GM12878 (cell line): ENCODE results near the gene PSENEN. TPM values are rescaled to one million over a fixed set of nuclear protein-coding genes. Genes with fewer than 3 reads are reported as not detected.

Source experiments
- BCL11A ChIP-seq: IDR thresholded peaks from 2 replicates; pipeline ENCODE4 v1.6.1; 2011; ENCODE audit warnings: low read depth, low read length
- BCL3 ChIP-seq: IDR thresholded peaks from 2 replicates; pipeline ENCODE4 v1.6.1; 2011; ENCODE audit warnings: borderline replicate concordance, low read depth, mild to moderate bottlenecking, moderate library complexity, low read length; ENCODE audit not compliant: insufficient read depth, poor library complexity, severe bottlenecking
- BHLHE40 ChIP-seq, 2 experiments: fragments of 450-650 bp in 1 of 2; IDR thresholded peaks; 2 replicates each; pipeline ENCODE4 v1.6.1; 2011 to 2017; ENCODE audit warnings: low read depth in 2 of 2, borderline replicate concordance in 1 of 2, improper control_type of control experiment in 1 of 2, low read length in 1 of 2, mild to moderate bottlenecking in 1 of 2
- CREM ChIP-seq: IDR thresholded peaks from 2 replicates; pipeline ENCODE4 v1.6.1; 2014; ENCODE audit warnings: antibody characterized with exemption, low read depth
- DPF2 ChIP-seq: fragments of 450-650 bp; IDR thresholded peaks from 2 replicates; pipeline ENCODE4 v1.6.1; 2017; ENCODE audit warnings: mild to moderate bottlenecking
- EED ChIP-seq: sonication (generic); IDR thresholded peaks from 2 replicates; pipeline ENCODE4 v1.6.1; 2016; ENCODE audit warnings: antibody characterized with exemption, low read depth
- EP300 ChIP-seq, 2 experiments: fragments of 150-350 bp in 1 of 2; IDR thresholded peaks; 2 replicates each; pipeline ENCODE4 v1.6.1; 2011 to 2012; ENCODE audit warnings: low read depth in 2 of 2, low read length in 2 of 2, borderline replicate concordance in 1 of 2, improper control_type of control experiment in 1 of 2, inconsistent platforms in 1 of 2; ENCODE audit not compliant: control insufficient read depth in 1 of 2
- EZH2 ChIP-seq: IDR thresholded peaks from 2 replicates; pipeline ENCODE4 v1.6.1; 2012; ENCODE audit warnings: low read depth, mild to moderate bottlenecking, control low read depth, inconsistent platforms, low read length, borderline replicate concordance; ENCODE audit not compliant: control insufficient read depth
- FOXK2 ChIP-seq: fragments of 450-650 bp; IDR thresholded peaks from 2 replicates; pipeline ENCODE4 v1.6.1; 2017; ENCODE audit warnings: mild to moderate bottlenecking, moderate library complexity
- FOXM1 ChIP-seq: IDR thresholded peaks from 2 replicates; pipeline ENCODE4 v1.6.1; 2012; ENCODE audit warnings: low read depth, mild to moderate bottlenecking, inconsistent platforms, low read length, moderate library complexity
- IRF4 ChIP-seq: IDR thresholded peaks from 2 replicates; pipeline ENCODE4 v1.6.1; 2011; ENCODE audit warnings: low read depth, low read length
- LARP7 ChIP-seq: fragments of 450-650 bp; IDR thresholded peaks from 2 replicates; pipeline ENCODE4 v1.6.1; 2017; ENCODE audit warnings: mild to moderate bottlenecking
- MEF2B ChIP-seq: fragments of 450-650 bp; IDR thresholded peaks from 2 replicates; pipeline ENCODE4 v1.6.1; 2018; ENCODE audit warnings: mild to moderate bottlenecking, moderate library complexity; ENCODE audit not compliant: partially characterized antibody, poor library complexity, severe bottlenecking
- MYB ChIP-seq: fragments of 150-350 bp; IDR thresholded peaks from 2 replicates; pipeline ENCODE4 v1.6.1; 2014; ENCODE audit warnings: mild to moderate bottlenecking, low read depth, low read length, borderline replicate concordance
- NR2F1 ChIP-seq: fragments of 450-650 bp; conservative IDR thresholded peaks from 2 replicates; pipeline ENCODE4 v1.6.1; 2017; ENCODE audit warnings: mild to moderate bottlenecking
- PRDM15 ChIP-seq: fragments of 450-650 bp; formaldehyde crosslinking; IDR thresholded peaks from 2 replicates; pipeline ENCODE4 v1.4.0; 2020; ENCODE audit warnings: mild to moderate bottlenecking, moderate library complexity
- RAD51 ChIP-seq: fragments of 450-650 bp; IDR thresholded peaks from 2 replicates; pipeline ENCODE4 v1.6.1; 2016; ENCODE audit warnings: moderate library complexity, mild to moderate bottlenecking, inconsistent platforms
- RELB ChIP-seq: fragments of 450-650 bp; IDR thresholded peaks from 2 replicates; pipeline ENCODE4 v1.6.1; 2017; ENCODE audit warnings: low read depth, mild to moderate bottlenecking, moderate library complexity
- SMAD1 ChIP-seq: fragments of 450-650 bp; IDR thresholded peaks from 2 replicates; pipeline ENCODE4 v1.6.1; 2018; ENCODE audit warnings: mild to moderate bottlenecking, low read depth; ENCODE audit not compliant: partially characterized antibody
- TCF12 ChIP-seq: IDR thresholded peaks from 2 replicates; pipeline ENCODE4 v1.6.1; 2011; ENCODE audit warnings: low read depth, mild to moderate bottlenecking, low read length
- ZBED1 ChIP-seq: IDR thresholded peaks from 2 replicates; pipeline ENCODE4 v1.6.1; 2016; ENCODE audit warnings: borderline replicate concordance
- ZNF217 ChIP-seq: fragments of 450-650 bp; IDR thresholded peaks from 2 replicates; pipeline ENCODE4 v1.6.1; 2017; ENCODE audit warnings: antibody characterized with exemption, mild to moderate bottlenecking
- polyA plus RNA-seq, 11 experiments: library from polyadenylated mRNA; depleted of rRNA in 4 of 11; unstranded in 6 of 11; stranded (reverse) in 5 of 11; fragments of >200 nt; fragmentation: Nextera tagmentation in 4 of 11; fragmentation: Illumina TruSeq in 1 of 11; extraction: Ambion mirVana in 4 of 11; extraction: Trizol in 1 of 11; gene quantifications; 1 replicate in 1 of 11; 2 replicates in 10 of 11; pipeline versions ENCODE4 v1.2.1 to v1.2.3, GENCODE V29; 2011 to 2016; ENCODE audit warnings: inconsistent platforms in 2 of 11, missing spikeins in 2 of 11, low read depth in 1 of 11
- total RNA-seq, 4 experiments: library from RNA; depleted of rRNA in 3 of 4; stranded (reverse); fragments of >200 nt in 3 of 4; fragmentation: Illumina TruSeq in 1 of 4; extraction: Trizol in 1 of 4; gene quantifications; 2 replicates each; pipeline versions ENCODE4 v1.2.1 to v1.2.3, GENCODE V29; 2013 to 2021

Gene PSENEN
- total and polyA plus RNA-seq, 10 of the 15 experiments (the other 5 are each of a cell fraction or from before 2014, with no cell fraction given) = 14.4 to 178 (median 43.5) TPM

- TF ChIP-seq FOXM1 = peak; percentile 50; the same call in 1 of the 2 replicates
- TF ChIP-seq IRF4 = peak; percentile 64; the same call in 1 of the 2 replicates
- peak; percentile 93 for TF ChIP-seq RELB
- TF ChIP-seq MYB = no peak
- peak; percentile 64; the same call in 1 of the 2 replicates for TF ChIP-seq DPF2
- 0 out of 2 replicates have a peak, but pooled peaks have one; percentile 19 for TF ChIP-seq ZNF217
- peak; percentile 79 for TF ChIP-seq TCF12
- no peak for TF ChIP-seq SMAD1
- TF ChIP-seq MEF2B = peak; percentile 23
- TF ChIP-seq CREM = peak; percentile 56; the same call in 1 of the 2 replicates
- peak; percentile 31; the same call in 1 of the 2 replicates for TF ChIP-seq BCL11A
- TF ChIP-seq EED = peak; percentile 89
- TF ChIP-seq RAD51 = 0 out of 2 replicates have a peak, but pooled peaks have one; percentile 41
- TF ChIP-seq FOXK2 = no peak; the same call in 1 of the 2 replicates
- TF ChIP-seq EP300 (IDR thresholded peaks at IDR 0.05; ENCODE audit: borderline replicate concordance in 1 of 2, control insufficient read depth in 1 of 2, low read depth in 2 of 2, low read length in 2 of 2) = peak; percentile 58 to 76; a peak in 2 of 4 replicates
- peak; percentile 64; the same call in 1 of the 2 replicates for TF ChIP-seq ZBED1
- peak; percentile 92 for TF ChIP-seq BHLHE40 (IDR thresholded peaks at IDR 0.05; ENCODE audit: borderline replicate concordance in 1 of 2, low read depth in 2 of 2, low read length in 1 of 2)
- no peak for TF ChIP-seq BCL3
- TF ChIP-seq EZH2 = no peak
- no peak for TF ChIP-seq PRDM15 (CRISPR knock-in tag)
- TF ChIP-seq LARP7 = no peak
- peak; percentile 88 for TF ChIP-seq NR2F1
These were observed 48.6 kb upstream of the PSENEN start (continued) for GRCh38 chr19:35696835-35697234.
